ENCODE measurements around the gene SLCO4A1.

GRCh38 chr20:62710221-62710885 lies 68.0 kb downstream of the SLCO4A1 start:
- no peak for TF ChIP-seq CTCF (IDR thresholded peaks at IDR 0.05)
- TF ChIP-seq POLR2A (IDR thresholded peaks at IDR 0.05): no peak

Measured in esophagus squamous epithelium (tissue), 4 donors.